Stomach smooth muscle (tissue), 2 donors: ENCODE data around the gene SLC35B1.

ENCODE experiments used
- H3K27ac ChIP-seq: one replicate; pipeline ENCODE4 v1.7.0; 2013; ENCODE audit warnings: mild to moderate bottlenecking, low read length, inconsistent platforms
- H3K27me3 ChIP-seq, 2 donors: one replicate each; pipeline ENCODE4 v1.7.0; 2013; ENCODE audit warnings: low read length in 2 of 2; ENCODE audit not compliant: insufficient read depth in 2 of 2, control insufficient read depth in 1 of 2
- H3K36me3 ChIP-seq, 2 donors: one replicate each; pipeline ENCODE4 v1.7.0; 2013; ENCODE audit warnings: low read length in 2 of 2; ENCODE audit not compliant: control insufficient read depth in 2 of 2, insufficient read depth in 2 of 2
- H3K4me1 ChIP-seq: one replicate; pipeline ENCODE4 v1.7.0; 2013; ENCODE audit warnings: low read length; ENCODE audit not compliant: control insufficient read depth, insufficient read depth
- H3K4me3 ChIP-seq, 2 donors: one replicate each; pipeline ENCODE4 v1.7.0; 2013; ENCODE audit warnings: low read length in 2 of 2
- H3K9ac ChIP-seq, 2 donors: one replicate each; pipeline ENCODE4 v1.7.0; 2013; ENCODE audit warnings: low read length in 2 of 2, mild to moderate bottlenecking in 1 of 2
- H3K9me3 ChIP-seq, 2 donors: one replicate each; pipeline ENCODE4 v1.7.0; 2013; ENCODE audit warnings: low read length in 2 of 2; ENCODE audit not compliant: control insufficient read depth in 2 of 2
- donor health status: healthy.
- donor health status: Pancreatic carcinoma.

Gene SLC35B1

GRCh38 chr17:49698005-49698404 lies 9.8 kb downstream of the SLC35B1 start:
- Histone ChIP-seq H3K9me3 (no peaks in the 10 kb centered on the region), H3K4me3 (no peak overlapping the region), H3K27ac (no peak overlapping the region), H3K27me3 (no peaks in the 10 kb centered on the region), H3K36me3 (peaks cover 17% of the 10 kb centered on the region in 2 donors), H3K9ac (no peak overlapping the region), H3K4me1 (peaks cover 6% of the 10 kb centered on the region)

DNA sequence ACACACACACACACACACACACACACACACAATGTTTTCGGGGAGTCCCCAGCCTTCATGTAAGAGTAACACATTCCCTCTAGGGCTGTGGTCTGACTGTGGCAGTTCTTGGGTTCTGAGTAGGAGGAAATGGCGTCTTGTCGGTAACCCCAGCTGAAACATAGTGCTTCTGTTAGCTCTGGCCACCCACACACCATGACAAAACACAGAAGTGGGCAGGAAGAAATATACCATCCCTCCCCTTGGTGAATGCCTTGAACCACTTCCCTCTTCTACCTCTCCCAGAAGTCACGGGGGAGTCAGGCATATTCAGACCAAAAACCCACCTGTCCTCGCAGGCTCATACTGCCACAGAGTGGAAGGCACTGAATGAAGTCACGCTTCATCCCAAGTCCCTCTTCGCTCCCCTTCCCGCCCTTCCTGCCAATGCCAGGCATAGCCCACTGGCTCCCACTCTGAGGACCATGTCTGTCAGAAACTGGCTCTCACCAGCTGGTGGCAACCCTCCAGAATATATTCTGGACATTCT lies 11.5 kb downstream of the SLC35B1 start:
- Histone ChIP-seq H3K27me3 (no peaks in the 10 kb centered on the region), H3K9me3 (no peaks in the 10 kb centered on the region), H3K4me1 (peaks cover 19% of the 10 kb centered on the region), H3K4me3 (no peak overlapping the region), H3K27ac (no peak overlapping the region), H3K9ac (no peak overlapping the region), H3K36me3 (peaks cover 8 to 12% of the 10 kb centered on the region in 2 donors)

GRCh38 chr17:49695698-49696232 lies 12.0 kb downstream of the SLC35B1 start:
- Histone ChIP-seq H3K27ac (no peak overlapping the region), H3K9me3 (no peaks in the 10 kb centered on the region), H3K27me3 (no peaks in the 10 kb centered on the region), H3K4me3 (no peak overlapping the region), H3K4me1 (peaks cover 24% of the 10 kb centered on the region), H3K9ac (no peak overlapping the region), H3K36me3 (peaks cover 5 to 7% of the 10 kb centered on the region in 2 donors)

- no peak overlapping the region for H3K27ac ChIP-seq
- H3K4me1 ChIP-seq, result peaks cover 29% of the 10 kb centered on the region
- peak overlapping the region; percentile 1 to 51 for H3K9ac ChIP-seq
Observed at GRCh38 chr17:49694847-49695697, 12.7 kb downstream of the SLC35B1 start.

DNA sequence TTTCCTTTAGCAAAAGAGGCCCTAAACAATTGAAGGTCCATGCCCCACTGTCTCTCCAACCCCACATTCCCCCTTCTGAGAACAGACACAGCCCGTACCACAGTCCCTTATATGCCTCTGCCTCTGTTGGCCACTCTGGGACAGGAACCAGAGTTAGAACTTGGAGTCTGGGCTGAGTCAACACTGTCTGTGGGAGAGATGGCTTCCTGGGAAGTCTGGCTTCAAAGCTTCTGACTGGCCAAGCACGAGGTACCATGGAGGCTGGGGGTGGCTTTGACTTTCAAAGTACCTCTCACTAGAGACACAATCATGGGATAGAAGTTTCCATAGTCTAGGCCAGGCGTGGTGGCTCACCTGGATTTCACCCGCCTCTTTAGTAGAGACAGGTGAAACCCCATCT lies 15.0 kb downstream of the SLC35B1 start:
- Histone ChIP-seq H3K36me3 (no peaks in the 10 kb centered on the region), H3K9ac (peak overlapping the region; percentile 47 to 51), H3K9me3 (no peaks in the 10 kb centered on the region), H3K4me1 (peaks cover 35% of the 10 kb centered on the region), H3K4me3 (no peak overlapping the region), H3K27ac (peak overlapping the region; percentile 92), H3K27me3 (no peaks in the 10 kb centered on the region)

More at GRCh38 chr17:49694847-49695697, 12.7 kb downstream of the SLC35B1 start:
- Histone ChIP-seq H3K36me3 (peaks cover 0 to under 1% of the 10 kb centered on the region in 2 donors), H3K9me3 (no peaks in the 10 kb centered on the region), H3K27me3 (no peaks in the 10 kb centered on the region), H3K4me3 (peak overlapping the region; percentile 52 to 65)

- H3K9me3 ChIP-seq, result no peaks in the 10 kb centered on the region
- peak overlapping the region; percentile 99 for H3K27ac ChIP-seq
- no peaks in the 10 kb centered on the region for H3K36me3 ChIP-seq
- H3K9ac ChIP-seq, result peak overlapping the region; percentile 85 to 94
- H3K27me3 ChIP-seq, result no peaks in the 10 kb centered on the region
- peaks cover 35% of the 10 kb centered on the region for H3K4me1 ChIP-seq
- H3K4me3 ChIP-seq, result peak overlapping the region; percentile 55 to 59
Observed at GRCh38 chr17:49691677-49692191, 16.0 kb downstream of the SLC35B1 start.

- H3K36me3 ChIP-seq, result no peaks in the 10 kb centered on the region
- peak overlapping the region; percentile 85 to 94 for H3K9ac ChIP-seq
- no peaks in the 10 kb centered on the region for H3K27me3 ChIP-seq
- peak overlapping the region; percentile 55 to 59 for H3K4me3 ChIP-seq
- no peaks in the 10 kb centered on the region for H3K9me3 ChIP-seq
- H3K4me1 ChIP-seq, result peaks cover 35% of the 10 kb centered on the region
- H3K27ac ChIP-seq, result peak overlapping the region; percentile 99
Observed at GRCh38 chr17:49691086-49691676, 16.6 kb downstream of the SLC35B1 start.

- peak overlapping the region; percentile 55 for H3K27ac ChIP-seq
- no peaks in the 10 kb centered on the region for H3K27me3 ChIP-seq
- H3K36me3 ChIP-seq, result no peaks in the 10 kb centered on the region
- H3K4me3 ChIP-seq, result no peak overlapping the region
- H3K9me3 ChIP-seq, result no peaks in the 10 kb centered on the region
- H3K4me1 ChIP-seq, result peaks cover 35% of the 10 kb centered on the region
- H3K9ac ChIP-seq, result no peak overlapping the region
Observed at GRCh38 chr17:49690256-49690655, 17.5 kb downstream of the SLC35B1 start.

DNA sequence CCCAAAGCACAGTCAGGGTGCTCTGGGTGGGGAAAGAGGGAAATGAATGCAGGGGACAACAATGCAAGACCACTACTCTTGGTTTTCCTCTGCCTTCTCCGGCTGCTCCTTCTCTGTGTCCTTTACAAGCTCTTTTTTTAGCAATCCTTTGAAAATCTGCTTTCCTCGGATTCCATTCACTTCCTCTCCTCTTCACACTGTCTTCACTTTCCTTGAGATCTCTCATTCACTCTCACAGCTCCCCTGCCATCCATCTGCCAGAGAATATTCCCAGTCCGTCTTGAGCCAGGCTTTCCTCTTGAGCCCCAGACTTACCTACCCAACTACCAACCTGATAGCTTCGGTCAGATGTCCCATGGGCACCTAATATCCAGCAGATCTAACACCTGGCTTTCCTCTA lies 18.9 kb downstream of the SLC35B1 start:
- Histone ChIP-seq H3K9ac (no peak overlapping the region), H3K27ac (peak overlapping the region; percentile 71), H3K9me3 (no peaks in the 10 kb centered on the region), H3K36me3 (no peaks in the 10 kb centered on the region), H3K4me3 (no peak overlapping the region), H3K27me3 (no peaks in the 10 kb centered on the region), H3K4me1 (peaks cover 29% of the 10 kb centered on the region)

- peaks cover 29% of the 10 kb centered on the region for H3K4me1 ChIP-seq
- no peak overlapping the region for H3K4me3 ChIP-seq
- no peak overlapping the region for H3K9ac ChIP-seq
- no peaks in the 10 kb centered on the region for H3K36me3 ChIP-seq
- H3K27me3 ChIP-seq, result no peaks in the 10 kb centered on the region
- no peaks in the 10 kb centered on the region for H3K9me3 ChIP-seq
- peak overlapping the region; percentile 71 for H3K27ac ChIP-seq
Observed at GRCh38 chr17:49687878-49688491, 19.8 kb downstream of the SLC35B1 start.
